Hepatocyte (in vitro differentiated cells): ENCODE measurements around the gene MYBPH. TPM values are rescaled to one million over a fixed set of nuclear protein-coding genes. Genes with fewer than 3 reads are reported as not detected.

Experiments
- DNase-seq: peaks from one replicate; pipeline ENCODE4 v3.0.0-alpha.2; 2016; ENCODE audit warnings: low spot score
- H2AFZ ChIP-seq: fragments of 200-600 bp; sonication (generic); 2 replicates; pipeline ENCODE4 v1.6.0; 2016; ENCODE audit warnings: antibody characterized with exemption, mild to moderate bottlenecking
- H3K27ac ChIP-seq: fragments of 200-600 bp; sonication (generic); 2 replicates; pipeline ENCODE4 v1.5.1; 2016; ENCODE audit warnings: mild to moderate bottlenecking
- H3K27me3 ChIP-seq: fragments of 200-600 bp; sonication (generic); 2 replicates; pipeline ENCODE4 v1.6.1; 2016
- H3K36me3 ChIP-seq: fragments of 200-600 bp; sonication (generic); replicated peaks from 2 replicates; pipeline ENCODE4 v1.5.1; 2016; ENCODE audit warnings: low read depth; ENCODE audit not compliant: insufficient read depth
- H3K4me1 ChIP-seq: fragments of 200-600 bp; sonication (generic); 2 replicates; pipeline ENCODE4 v1.5.1; 2016; ENCODE audit warnings: mild to moderate bottlenecking, moderate library complexity; ENCODE audit not compliant: insufficient read depth
- H3K4me2 ChIP-seq: fragments of 200-600 bp; sonication (generic); 2 replicates; pipeline ENCODE4 v1.6.0; 2016
- H3K4me3 ChIP-seq: fragments of 200-600 bp; sonication (generic); 2 replicates; pipeline ENCODE4 v1.5.1; 2016; ENCODE audit warnings: mild to moderate bottlenecking
- H3K79me2 ChIP-seq: fragments of 200-600 bp; sonication (generic); 2 replicates; pipeline ENCODE4 v1.6.0; 2017; ENCODE audit warnings: mild to moderate bottlenecking
- H3K9me2 ChIP-seq: fragments of 200-600 bp; sonication (generic); replicated peaks from 2 replicates; pipeline ENCODE4 v1.6.0; 2017; ENCODE audit warnings: mild to moderate bottlenecking; ENCODE audit not compliant: insufficient read depth
- H3K9me3 ChIP-seq: fragments of 200-600 bp; sonication (generic); 2 replicates; pipeline ENCODE4 v1.5.1; 2016; ENCODE audit warnings: low read depth, mild to moderate bottlenecking
- H4K20me1 ChIP-seq: fragments of 200-600 bp; sonication (generic); 2 replicates; pipeline ENCODE4 v1.6.0; 2016; ENCODE audit warnings: mild to moderate bottlenecking; ENCODE audit not compliant: insufficient read depth, poor library complexity, severe bottlenecking
- CTCF ChIP-seq: fragments of 200-600 bp; sonication (generic); IDR thresholded peaks from 2 replicates; pipeline ENCODE4 v1.5.1; 2016; ENCODE audit warnings: antibody characterized with exemption, mild to moderate bottlenecking; ENCODE audit not compliant: poor library complexity
- EZH2 ChIP-seq: fragments of 200-600 bp; sonication (generic); IDR thresholded peaks from 2 replicates; pipeline ENCODE4 v1.6.1; 2016; ENCODE audit warnings: antibody characterized with exemption, mild to moderate bottlenecking, borderline replicate concordance
- EZH2phosphoT487 ChIP-seq: fragments of 200-600 bp; sonication (generic); IDR thresholded peaks from one replicate; pipeline ENCODE4 v1.6.1; 2018; ENCODE audit warnings: antibody characterized with exemption, mild to moderate bottlenecking, low read depth, moderate library complexity; ENCODE audit not compliant: unreplicated experiment, severe bottlenecking
- WGBS: methylation state at CpG from one replicate; pipeline ENCODE4 v1.1.6; 2016; ENCODE audit warnings: low lambda C conversion rate; ENCODE audit errors: missing lambda C conversion rate; 5-methylcytosine and 5-hydroxymethylcytosine counted together
- polyA plus RNA-seq: library from polyadenylated mRNA; unstranded; fragments of >200 nt; fragmentation: Nextera tagmentation; extraction: Ambion mirVana; gene quantifications from 2 replicates; pipeline ENCODE4 v1.2.1, GENCODE V29; 2016
- total RNA-seq: library from RNA; depleted of rRNA; stranded (reverse); fragments of >200 nt; gene quantifications from 2 replicates; pipeline ENCODE4 v1.2.3, GENCODE V29; 2014

MYBPH gene
- total and polyA plus RNA-seq, 2 experiments from 2014 or later: 0.70 TPM; not detected in 1

GRCh38 chr1:203178821-203179666, 3.4 kb upstream of the MYBPH start:
- H3K79me2 ChIP-seq: no peaks in the 10 kb centered on the region
- H3K9me3 ChIP-seq: no peaks in the 10 kb centered on the region
- TF ChIP-seq EZH2 (no peak), CTCF (no peak), EZH2phosphoT487 (no peak)
- peaks cover 14% of the 10 kb centered on the region for H3K4me1 ChIP-seq
- H2AFZ ChIP-seq: no peak overlapping the region
- WGBS: 90% methylated on average over 14 of the region's 14 CpGs
- no peaks in the 10 kb centered on the region for H3K27me3 ChIP-seq
- no peaks in the 10 kb centered on the region for H3K36me3 ChIP-seq
- no peak for DNase-seq
- H3K27ac ChIP-seq: peak overlapping the region; percentile 33
- no peaks in the 10 kb centered on the region for H3K9me2 ChIP-seq
- H4K20me1 ChIP-seq: no peaks in the 10 kb centered on the region
- H3K4me3 ChIP-seq: no peak overlapping the region
- H3K4me2 ChIP-seq: no peak overlapping the region

GRCh38 chr1:203178083-203178482, 2.5 kb upstream of the MYBPH start:
- Histone ChIP-seq H3K4me1 (peaks cover 14% of the 10 kb centered on the region), H4K20me1 (no peaks in the 10 kb centered on the region), H3K27ac (peak overlapping the region; percentile 35), H3K27me3 (no peaks in the 10 kb centered on the region), H3K4me3 (no peak overlapping the region), H3K9me2 (no peaks in the 10 kb centered on the region), H2AFZ (no peak overlapping the region), H3K9me3 (no peaks in the 10 kb centered on the region), H3K36me3 (no peaks in the 10 kb centered on the region), H3K79me2 (no peaks in the 10 kb centered on the region), H3K4me2 (no peak overlapping the region)
- 20% methylated on average over 5 of the region's 5 CpGs for WGBS
- no peak for DNase-seq
- TF ChIP-seq EZH2 (no peak), EZH2phosphoT487 (no peak), CTCF (no peak)

- DNase-seq: no peak
- Histone ChIP-seq H4K20me1 (no peaks in the 10 kb centered on the region), H3K4me2 (no peak overlapping the region), H3K79me2 (no peaks in the 10 kb centered on the region), H3K36me3 (no peaks in the 10 kb centered on the region), H3K27ac (peak overlapping the region; percentile 35), H3K9me3 (no peaks in the 10 kb centered on the region), H3K4me1 (peaks cover 14% of the 10 kb centered on the region), H3K4me3 (no peak overlapping the region), H3K27me3 (no peaks in the 10 kb centered on the region), H2AFZ (no peak overlapping the region), H3K9me2 (no peaks in the 10 kb centered on the region)
- WGBS: 35% methylated on average over 9 of the region's 9 CpGs
- TF ChIP-seq CTCF (no peak), EZH2phosphoT487 (no peak), EZH2 (no peak)
Measured at GRCh38 chr1:203177470-203178039, 1.9 kb upstream of the MYBPH start.
